ENCODE data around the gene DMRT3. TPM values are rescaled to one million over a fixed set of nuclear protein-coding genes. Genes with fewer than 3 reads are reported as not detected.

The DMRT3 gene, protein sequence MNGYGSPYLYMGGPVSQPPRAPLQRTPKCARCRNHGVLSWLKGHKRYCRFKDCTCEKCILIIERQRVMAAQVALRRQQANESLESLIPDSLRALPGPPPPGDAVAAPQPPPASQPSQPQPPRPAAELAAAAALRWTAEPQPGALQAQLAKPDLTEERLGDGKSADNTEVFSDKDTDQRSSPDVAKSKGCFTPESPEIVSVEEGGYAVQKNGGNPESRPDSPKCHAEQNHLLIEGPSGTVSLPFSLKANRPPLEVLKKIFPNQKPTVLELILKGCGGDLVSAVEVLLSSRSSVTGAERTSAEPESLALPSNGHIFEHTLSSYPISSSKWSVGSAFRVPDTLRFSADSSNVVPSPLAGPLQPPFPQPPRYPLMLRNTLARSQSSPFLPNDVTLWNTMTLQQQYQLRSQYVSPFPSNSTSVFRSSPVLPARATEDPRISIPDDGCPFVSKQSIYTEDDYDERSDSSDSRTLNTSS
- total RNA-seq (2012; rRNA removed), result not detected in 2 replicates

DNA sequence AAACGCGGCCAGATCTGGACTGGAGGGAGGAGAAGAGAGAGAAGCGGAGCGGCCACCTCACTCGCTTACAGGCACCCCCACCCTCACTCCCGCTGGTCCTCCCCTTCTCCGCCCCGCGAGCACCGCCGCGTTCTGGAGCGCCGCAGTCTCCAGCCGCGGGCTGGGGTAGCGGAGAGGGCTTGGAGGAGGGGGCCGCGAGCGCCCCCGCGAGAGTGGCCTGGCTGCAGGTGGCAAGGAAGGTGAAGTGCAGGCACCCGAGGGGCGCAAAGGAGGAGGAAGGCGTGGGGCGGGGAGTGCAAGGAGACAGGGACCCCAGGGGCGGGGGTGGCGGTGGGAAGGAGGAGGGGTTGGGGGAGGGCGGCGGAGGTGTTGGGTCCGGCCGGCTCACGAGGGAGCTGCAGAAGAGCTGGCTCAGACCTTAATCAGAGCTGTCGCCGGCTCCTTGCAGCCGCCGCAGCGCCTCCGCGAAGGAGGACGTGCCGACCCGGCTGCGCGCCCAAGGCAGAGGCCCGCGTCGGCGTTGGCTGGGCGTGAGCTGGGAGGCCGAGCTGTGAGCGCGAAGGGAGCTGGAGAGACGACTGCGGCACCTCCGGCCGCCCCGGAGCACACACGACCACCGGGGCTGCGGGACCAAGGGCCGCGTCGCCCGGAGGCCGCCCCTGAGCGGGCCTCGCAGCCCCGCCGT is at the start of gene DMRT3:
Gene DMRT3 (plus strand): TSS at position 398 of the 685 bp plus-strand sequence. CDS start 347 bp downstream, outside the sequence.
- Histone ChIP-seq H3K9me3 (replicated peaks; ENCODE audit: low read length) (no peaks in the 10 kb centered on the region), H3K36me3 (ENCODE audit: insufficient read depth, low read length) (no peaks in the 10 kb centered on the region), H3K4me2 (ENCODE audit: low read length) (peak within 1 kb of the TSS; percentile 67), H3K4me1 (ENCODE audit: control insufficient read depth, insufficient read depth, low read length) (peaks cover 3% of the 10 kb centered on the region), H3K9ac (ENCODE audit: low read depth, low read length) (no peak within 1 kb of the TSS), H3K4me3 (ENCODE audit: low read length) (peak within 1 kb of the TSS; percentile 42), H3K27me3 (ENCODE audit: control insufficient read depth, insufficient read depth, low read length) (peaks cover 68% of the 10 kb centered on the region)

- Histone ChIP-seq H3K4me1 (ENCODE audit: control insufficient read depth, insufficient read depth, low read length) (no peaks in the 10 kb centered on the region), H3K36me3 (ENCODE audit: insufficient read depth, low read length) (no peaks in the 10 kb centered on the region), H3K27me3 (ENCODE audit: control insufficient read depth, insufficient read depth, low read length) (peaks cover 4% of the 10 kb centered on the region), H3K4me3 (ENCODE audit: low read length) (no peak overlapping the region), H3K9ac (ENCODE audit: low read depth, low read length) (no peak overlapping the region), H3K4me2 (ENCODE audit: low read length) (no peak overlapping the region), H3K9me3 (replicated peaks; ENCODE audit: low read length) (no peaks in the 10 kb centered on the region)
These were observed 49.5 kb upstream of the DMRT3 start for GRCh38 chr9:926976-927375.

- Histone ChIP-seq H3K9me3 (replicated peaks; ENCODE audit: low read length) (no peaks in the 10 kb centered on the region), H3K27me3 (ENCODE audit: control insufficient read depth, insufficient read depth, low read length) (peaks cover 6% of the 10 kb centered on the region), H3K4me2 (ENCODE audit: low read length) (no peak overlapping the region), H3K9ac (ENCODE audit: low read depth, low read length) (no peak overlapping the region), H3K4me1 (ENCODE audit: control insufficient read depth, insufficient read depth, low read length) (no peaks in the 10 kb centered on the region), H3K36me3 (ENCODE audit: insufficient read depth, low read length) (no peaks in the 10 kb centered on the region), H3K4me3 (ENCODE audit: low read length) (no peak overlapping the region)
These were observed 48.0 kb upstream of the DMRT3 start for GRCh38 chr9:928363-929042.

GRCh38 chr9:929719-930118 is 46.7 kb upstream of the DMRT3 start:
- Histone ChIP-seq H3K9me3 (replicated peaks; ENCODE audit: low read length) (no peaks in the 10 kb centered on the region), H3K4me1 (ENCODE audit: control insufficient read depth, insufficient read depth, low read length) (no peaks in the 10 kb centered on the region), H3K4me2 (ENCODE audit: low read length) (no peak overlapping the region), H3K27me3 (ENCODE audit: control insufficient read depth, insufficient read depth, low read length) (peaks cover 12% of the 10 kb centered on the region), H3K36me3 (ENCODE audit: insufficient read depth, low read length) (no peaks in the 10 kb centered on the region), H3K9ac (ENCODE audit: low read depth, low read length) (no peak overlapping the region), H3K4me3 (ENCODE audit: low read length) (no peak overlapping the region)

DNA sequence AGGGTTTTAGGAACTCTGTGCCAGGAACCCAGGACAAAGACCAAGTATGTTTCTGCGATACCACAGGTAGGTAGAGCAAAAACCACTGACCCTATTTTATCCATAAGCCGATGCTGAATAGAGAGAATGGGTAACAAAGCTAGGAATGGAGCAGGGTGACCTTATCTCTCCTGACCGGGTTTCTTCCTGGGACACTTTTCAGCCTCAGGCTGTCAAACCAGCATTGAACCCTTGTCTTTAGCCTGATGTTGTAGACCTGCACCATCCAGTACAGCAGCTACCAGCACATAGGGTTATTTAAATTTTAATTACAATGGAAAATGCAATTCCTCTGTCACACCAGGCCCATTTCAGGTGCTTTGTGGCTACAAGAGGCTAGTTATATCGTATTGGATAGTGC is 43.1 kb upstream of the DMRT3 start:
- Histone ChIP-seq H3K4me3 (ENCODE audit: low read length) (no peak overlapping the region), H3K4me1 (ENCODE audit: control insufficient read depth, insufficient read depth, low read length) (no peaks in the 10 kb centered on the region), H3K36me3 (ENCODE audit: insufficient read depth, low read length) (no peaks in the 10 kb centered on the region), H3K9me3 (replicated peaks; ENCODE audit: low read length) (no peaks in the 10 kb centered on the region), H3K4me2 (ENCODE audit: low read length) (no peak overlapping the region), H3K27me3 (ENCODE audit: control insufficient read depth, insufficient read depth, low read length) (peaks cover 22% of the 10 kb centered on the region), H3K9ac (ENCODE audit: low read depth, low read length) (no peak overlapping the region)

DNA sequence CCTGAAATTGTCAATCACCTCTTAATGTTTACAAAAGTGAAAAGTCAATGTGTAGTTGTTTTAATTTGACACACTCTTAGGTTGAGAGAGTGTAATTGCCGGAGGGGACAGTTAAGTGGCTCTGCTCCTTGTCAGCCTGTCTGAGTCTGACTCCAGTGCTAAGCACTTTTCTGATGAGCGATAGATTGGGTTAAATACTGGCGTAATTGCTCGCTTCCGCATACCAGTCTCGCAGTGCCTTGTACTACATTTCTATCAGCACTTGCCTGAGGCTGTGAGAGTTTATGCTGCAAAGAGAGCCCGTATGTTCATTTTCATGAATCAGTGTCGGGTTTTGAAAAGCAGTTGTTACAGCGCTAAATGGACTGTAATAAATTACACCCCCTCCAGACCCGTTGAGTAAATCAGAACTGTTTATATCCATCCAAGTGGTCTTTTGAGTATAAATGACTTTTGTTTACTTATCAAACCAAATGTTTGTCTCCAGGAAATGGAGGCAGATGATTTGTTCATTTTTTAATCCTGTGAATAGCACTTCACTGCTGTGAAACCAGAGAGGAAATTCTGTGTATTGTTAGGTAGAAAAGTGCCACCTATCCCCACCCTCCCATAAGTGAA is 41.0 kb upstream of the DMRT3 start:
- no peaks in the 10 kb centered on the region for H3K4me1 ChIP-seq (ENCODE audit: control insufficient read depth, insufficient read depth, low read length)
- no peaks in the 10 kb centered on the region for H3K9me3 ChIP-seq (replicated peaks; ENCODE audit: low read length)
- H3K9ac ChIP-seq (ENCODE audit: low read depth, low read length), result no peak overlapping the region
- peaks cover 22% of the 10 kb centered on the region for H3K27me3 ChIP-seq (ENCODE audit: control insufficient read depth, insufficient read depth, low read length)
- no peak overlapping the region for H3K4me3 ChIP-seq (ENCODE audit: low read length)
- H3K36me3 ChIP-seq (ENCODE audit: insufficient read depth, low read length), result no peaks in the 10 kb centered on the region
- H3K4me2 ChIP-seq (ENCODE audit: low read length), result peak overlapping the region; percentile 37

DNA sequence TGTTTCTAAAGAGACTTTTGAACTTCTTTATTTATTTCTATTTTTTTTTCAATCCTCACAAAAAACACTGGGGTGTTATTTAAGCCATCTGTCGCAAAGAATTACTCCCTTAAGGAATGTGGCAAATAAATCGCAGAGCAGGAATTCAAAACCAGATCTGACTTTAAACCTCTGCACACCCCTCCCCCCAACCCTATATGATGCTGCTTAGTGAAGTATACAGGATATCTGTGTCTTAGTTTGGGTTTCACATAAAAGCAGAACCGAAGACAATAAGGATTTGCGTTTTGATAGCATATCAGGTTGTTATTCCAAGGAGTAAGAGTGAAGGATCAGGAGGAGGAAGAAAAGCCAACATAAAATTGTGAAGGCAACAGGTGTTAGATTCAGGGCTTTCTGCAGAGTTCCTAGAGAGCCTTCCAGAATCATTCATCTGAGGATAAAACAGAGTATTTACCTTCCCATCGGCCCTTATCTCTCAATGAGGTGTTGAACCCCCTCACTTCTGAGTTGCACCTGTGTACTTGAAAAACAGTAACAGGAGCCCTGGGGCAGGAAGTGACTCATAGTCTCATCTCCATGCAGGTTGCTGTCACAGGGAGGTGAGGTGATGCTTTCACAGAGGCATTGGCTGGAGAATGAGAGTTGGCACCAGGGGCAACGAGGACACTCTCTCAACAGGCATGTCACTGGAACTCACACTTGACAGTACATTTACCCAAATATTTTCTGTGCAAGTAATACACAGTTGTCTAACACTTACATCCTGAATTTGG is 33.5 kb upstream of the DMRT3 start:
- Histone ChIP-seq H3K36me3 (ENCODE audit: insufficient read depth, low read length) (no peaks in the 10 kb centered on the region), H3K9ac (ENCODE audit: low read depth, low read length) (no peak overlapping the region), H3K4me1 (ENCODE audit: control insufficient read depth, insufficient read depth, low read length) (no peaks in the 10 kb centered on the region), H3K4me3 (ENCODE audit: low read length) (no peak overlapping the region), H3K27me3 (ENCODE audit: control insufficient read depth, insufficient read depth, low read length) (peaks cover 8% of the 10 kb centered on the region), H3K9me3 (replicated peaks; ENCODE audit: low read length) (no peaks in the 10 kb centered on the region), H3K4me2 (ENCODE audit: low read length) (no peak overlapping the region)

- Histone ChIP-seq H3K4me3 (ENCODE audit: low read length) (no peak overlapping the region), H3K4me1 (ENCODE audit: control insufficient read depth, insufficient read depth, low read length) (no peaks in the 10 kb centered on the region), H3K4me2 (ENCODE audit: low read length) (no peak overlapping the region), H3K9ac (ENCODE audit: low read depth, low read length) (no peak overlapping the region), H3K9me3 (replicated peaks; ENCODE audit: low read length) (no peaks in the 10 kb centered on the region), H3K27me3 (ENCODE audit: control insufficient read depth, insufficient read depth, low read length) (peaks cover 18% of the 10 kb centered on the region), H3K36me3 (ENCODE audit: insufficient read depth, low read length) (no peaks in the 10 kb centered on the region)
These were observed 28.5 kb upstream of the DMRT3 start for GRCh38 chr9:947985-948384.

DNA sequence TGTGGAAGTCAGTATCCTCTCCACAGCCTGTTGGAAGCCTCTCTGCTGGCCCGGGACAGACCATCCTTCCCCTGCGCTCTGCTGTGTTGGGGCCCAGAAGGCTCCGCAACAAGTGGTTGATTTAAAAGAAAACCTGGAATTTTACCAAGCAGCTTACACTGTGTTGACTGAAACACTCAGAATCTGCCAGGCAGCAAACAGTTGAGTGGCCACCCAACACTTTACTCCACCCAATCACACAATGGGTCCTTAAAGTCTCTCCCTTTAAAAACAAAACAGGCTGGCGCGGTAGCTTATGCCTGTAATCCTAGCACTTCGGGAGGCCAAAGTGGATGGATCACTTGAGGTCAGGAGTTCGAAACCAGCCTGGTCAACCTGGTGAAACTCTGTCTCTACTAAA is 28.0 kb upstream of the DMRT3 start:
- no peaks in the 10 kb centered on the region for H3K4me1 ChIP-seq (ENCODE audit: control insufficient read depth, insufficient read depth, low read length)
- no peak overlapping the region for H3K4me2 ChIP-seq (ENCODE audit: low read length)
- no peaks in the 10 kb centered on the region for H3K9me3 ChIP-seq (replicated peaks; ENCODE audit: low read length)
- H3K36me3 ChIP-seq (ENCODE audit: insufficient read depth, low read length), result no peaks in the 10 kb centered on the region
- peaks cover 13% of the 10 kb centered on the region for H3K27me3 ChIP-seq (ENCODE audit: control insufficient read depth, insufficient read depth, low read length)
- H3K4me3 ChIP-seq (ENCODE audit: low read length), result no peak overlapping the region
- no peak overlapping the region for H3K9ac ChIP-seq (ENCODE audit: low read depth, low read length)

GRCh38 chr9:950139-950538 is 26.3 kb upstream of the DMRT3 start:
- Histone ChIP-seq H3K36me3 (ENCODE audit: insufficient read depth, low read length) (no peaks in the 10 kb centered on the region), H3K4me1 (ENCODE audit: control insufficient read depth, insufficient read depth, low read length) (no peaks in the 10 kb centered on the region), H3K9ac (ENCODE audit: low read depth, low read length) (no peak overlapping the region), H3K27me3 (ENCODE audit: control insufficient read depth, insufficient read depth, low read length) (peaks cover 20% of the 10 kb centered on the region), H3K9me3 (replicated peaks; ENCODE audit: low read length) (no peaks in the 10 kb centered on the region), H3K4me3 (ENCODE audit: low read length) (no peak overlapping the region), H3K4me2 (ENCODE audit: low read length) (no peak overlapping the region)

Measured in skeletal muscle satellite cell (primary cell).